Type B pancreatic cell (in vitro differentiated cells): ENCODE data around the gene VTA1. TPM values are rescaled to one million over a fixed set of nuclear protein-coding genes. Genes with fewer than 3 reads are reported as not detected.

Experiments used
- total RNA-seq: library from RNA; stranded (reverse); gene quantifications from 2 replicates; pipeline ENCODE4 v1.2.1, GENCODE V29; 2021; ENCODE audit warnings: low replicate concordance

Gene VTA1
- total RNA-seq, 1 donor from 2014 or later = 49.9 TPM

Other genes with a start within 250 kb of the VTA1 start
- gene GJE1, start 14.3 kb upstream of the VTA1 start, total RNA-seq = not detected in 2 replicates
- 0.22 TPM in 1 of 2 replicates, not detected in the other for gene NMBR, start 141 bp upstream of the VTA1 start, total RNA-seq
- gene ADGRG6, start 154.7 kb downstream of the VTA1 start, total RNA-seq = 26.7 and 72.3 TPM in 2 replicates